ENCODE measurements around the gene KLHL36. TPM values are rescaled to one million over a fixed set of nuclear protein-coding genes. Genes with fewer than 3 reads are reported as not detected.
"Not testable (repeated sequence)": the region's sequence is repeated elsewhere in the genome, so short reads cannot be mapped to it uniquely, and the experiment has no call there.

KLHL36 gene
- total RNA-seq, 2 donors from 2014 or later, result 44.2 to 59.2 TPM

DNA sequence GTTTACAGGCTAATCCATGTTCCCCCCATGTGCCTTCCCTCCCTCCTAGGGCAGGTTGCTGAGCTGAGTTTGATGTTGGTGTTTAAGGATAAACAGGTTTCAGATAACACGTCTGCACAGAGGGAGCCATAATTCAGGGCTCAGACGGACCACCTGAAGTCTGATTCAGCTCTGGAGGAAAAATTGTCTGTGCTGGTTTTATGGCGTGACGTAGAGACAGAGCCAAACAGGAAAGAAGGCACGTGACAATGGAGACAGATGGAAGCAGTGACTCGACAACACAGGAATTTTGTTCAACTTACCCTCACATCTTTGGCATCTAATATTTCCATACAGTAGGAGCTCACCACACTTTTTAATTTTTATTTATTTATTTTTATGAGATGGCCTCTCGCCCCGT is 40.8 kb downstream of the KLHL36 start:
- 92 to 96% methylated on average over 4 to 8 of the region's 8 CpGs for WGBS, 2 experiments (ENCODE audit: insufficient coverage in 1 of 2, insufficient read length in 1 of 2)
- H3K9ac ChIP-seq (ENCODE audit: extremely low read depth, low read length, poor library complexity, severe bottlenecking), result no peak overlapping the region

DNA sequence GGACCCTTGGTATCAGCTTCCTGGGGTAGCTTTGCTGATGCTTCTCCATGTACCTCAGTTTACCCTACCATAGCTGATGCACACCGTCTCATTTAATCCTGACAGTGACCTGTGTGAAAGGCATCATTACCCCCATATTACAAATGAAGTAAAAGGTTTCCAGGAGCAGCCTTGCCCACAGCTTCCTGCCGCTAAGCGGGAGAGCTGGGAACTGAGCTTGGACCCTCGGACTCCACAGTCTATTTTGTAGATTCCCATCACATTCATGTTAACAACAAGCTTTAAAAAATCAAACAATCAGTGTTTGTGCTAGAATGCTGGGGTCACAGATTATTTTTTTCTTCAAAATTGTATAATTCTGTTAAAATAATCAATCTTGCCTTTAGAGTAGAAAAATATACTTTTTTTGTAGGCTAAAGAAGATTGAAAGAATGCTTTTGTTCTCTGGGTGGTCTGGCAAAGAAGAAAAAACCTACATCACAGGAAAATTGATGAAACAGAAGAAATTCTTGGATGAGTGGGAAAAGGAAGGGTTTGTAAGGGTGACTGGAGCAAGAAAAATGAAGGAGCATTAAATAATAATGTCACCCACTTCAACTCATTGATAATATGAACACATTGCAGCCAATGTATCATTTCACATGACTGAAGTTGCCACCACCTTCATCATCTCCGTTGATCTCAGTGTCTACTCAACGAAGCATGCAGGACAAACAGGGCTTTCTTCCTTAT is 41.9 kb downstream of the KLHL36 start:
- TF ChIP-seq, protein P1, sequence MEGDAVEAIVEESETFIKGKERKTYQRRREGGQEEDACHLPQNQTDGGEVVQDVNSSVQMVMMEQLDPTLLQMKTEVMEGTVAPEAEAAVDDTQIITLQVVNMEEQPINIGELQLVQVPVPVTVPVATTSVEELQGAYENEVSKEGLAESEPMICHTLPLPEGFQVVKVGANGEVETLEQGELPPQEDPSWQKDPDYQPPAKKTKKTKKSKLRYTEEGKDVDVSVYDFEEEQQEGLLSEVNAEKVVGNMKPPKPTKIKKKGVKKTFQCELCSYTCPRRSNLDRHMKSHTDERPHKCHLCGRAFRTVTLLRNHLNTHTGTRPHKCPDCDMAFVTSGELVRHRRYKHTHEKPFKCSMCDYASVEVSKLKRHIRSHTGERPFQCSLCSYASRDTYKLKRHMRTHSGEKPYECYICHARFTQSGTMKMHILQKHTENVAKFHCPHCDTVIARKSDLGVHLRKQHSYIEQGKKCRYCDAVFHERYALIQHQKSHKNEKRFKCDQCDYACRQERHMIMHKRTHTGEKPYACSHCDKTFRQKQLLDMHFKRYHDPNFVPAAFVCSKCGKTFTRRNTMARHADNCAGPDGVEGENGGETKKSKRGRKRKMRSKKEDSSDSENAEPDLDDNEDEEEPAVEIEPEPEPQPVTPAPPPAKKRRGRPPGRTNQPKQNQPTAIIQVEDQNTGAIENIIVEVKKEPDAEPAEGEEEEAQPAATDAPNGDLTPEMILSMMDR (conservative IDR thresholded peaks at IDR 0.05), result no peak
- H3K27ac ChIP-seq (ENCODE audit: low read depth, low read length), result no peak overlapping the region
- Mint-ChIP-seq H3K36me3 (ENCODE audit: low read depth) (no peaks in the 10 kb centered on the region), H3K27me3 (ENCODE audit: insufficient read depth) (no peaks in the 10 kb centered on the region), H3K4me3 (no peak overlapping the region), H3K27ac (no peak overlapping the region), H3K4me1 (peaks cover 6% of the 10 kb centered on the region), H3K9me3 (peaks cover 11% of the 10 kb centered on the region)
- H3K4me3 ChIP-seq (ENCODE audit: low read length), result no peak overlapping the region
- no peak for DNase-seq
- no peak overlapping the region for H3K9ac ChIP-seq (ENCODE audit: extremely low read depth, low read length, poor library complexity, severe bottlenecking)
- H3K27me3 ChIP-seq (ENCODE audit: control insufficient read depth, insufficient read depth, low read length, poor library complexity, severe bottlenecking), result no peaks in the 10 kb centered on the region
- WGBS, 2 experiments (ENCODE audit: insufficient coverage in 1 of 2, insufficient read length in 1 of 2), result 86 to 98% methylated on average over 5 to 6 of the region's 6 CpGs
- H3K9me3 ChIP-seq (ENCODE audit: control insufficient read depth, low read length), result peaks cover 8% of the 10 kb centered on the region
- H3K4me1 ChIP-seq (ENCODE audit: control insufficient read depth, insufficient read depth, low read length), result no peaks in the 10 kb centered on the region
- H3K36me3 ChIP-seq (ENCODE audit: control insufficient read depth, insufficient read depth, low read length), result no peaks in the 10 kb centered on the region

More for the DNA sequence above, 40.8 kb downstream of the KLHL36 start:
- H3K27me3 Mint-ChIP-seq (ENCODE audit: insufficient read depth), result no peaks in the 10 kb centered on the region
- Histone ChIP-seq H3K4me1 (ENCODE audit: control insufficient read depth, insufficient read depth, low read length) (no peaks in the 10 kb centered on the region), H3K4me3 (ENCODE audit: low read length) (no peak overlapping the region), H3K9me3 (ENCODE audit: control insufficient read depth, low read length) (peaks cover 8% of the 10 kb centered on the region), H3K27ac (ENCODE audit: low read depth, low read length) (no peak overlapping the region), H3K27me3 (ENCODE audit: control insufficient read depth, insufficient read depth, low read length, poor library complexity, severe bottlenecking) (no peaks in the 10 kb centered on the region), H3K36me3 (ENCODE audit: control insufficient read depth, insufficient read depth, low read length) (no peaks in the 10 kb centered on the region)
- peaks cover 11% of the 10 kb centered on the region for H3K4me1 Mint-ChIP-seq
- no peak for DNase-seq
- H3K36me3 Mint-ChIP-seq (ENCODE audit: low read depth), result no peaks in the 10 kb centered on the region
- no peak overlapping the region for H3K27ac Mint-ChIP-seq
- TF ChIP-seq, protein P1 (conservative IDR thresholded peaks at IDR 0.05), result no peak
- H3K4me3 Mint-ChIP-seq, result no peak overlapping the region
- H3K9me3 Mint-ChIP-seq, result peaks cover 11% of the 10 kb centered on the region

DNA sequence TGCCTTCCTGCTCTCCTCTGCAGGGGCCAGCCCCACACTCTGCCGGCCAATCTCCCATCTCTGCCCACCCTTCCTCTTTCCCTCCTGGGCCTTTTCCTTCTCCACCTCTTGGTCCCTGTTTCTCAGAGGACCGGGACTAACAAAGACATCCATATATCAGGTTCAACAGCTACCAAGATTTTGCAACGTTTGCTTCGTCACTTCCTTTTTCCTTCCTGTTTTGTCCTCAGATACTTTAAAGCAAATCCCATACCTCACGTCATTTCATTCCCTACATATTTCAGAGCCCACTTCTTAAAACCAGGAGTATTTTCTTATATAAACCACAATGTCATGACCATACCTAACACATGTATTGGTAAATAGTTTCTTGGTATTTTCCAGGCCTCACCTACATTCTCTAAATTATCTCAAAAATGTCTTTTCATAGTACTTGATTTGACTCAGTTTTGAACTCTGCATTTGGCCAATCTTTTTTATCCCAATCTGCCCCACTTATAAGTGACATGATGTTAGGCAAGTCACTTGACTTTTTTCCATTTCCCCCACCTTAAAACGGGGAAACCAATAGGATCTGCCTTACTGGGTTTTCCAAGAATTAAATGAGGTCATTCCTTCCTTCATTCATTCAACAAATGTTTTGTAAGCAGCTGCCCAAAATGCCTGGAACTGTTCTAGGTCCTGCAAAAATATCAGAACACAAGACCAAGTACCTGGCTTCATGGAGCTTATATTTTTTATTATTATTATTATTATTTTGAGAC is 44.3 kb downstream of the KLHL36 start:
- Mint-ChIP-seq H3K27me3 (ENCODE audit: insufficient read depth) (no peaks in the 10 kb centered on the region), H3K27ac (no peak overlapping the region)

DNA sequence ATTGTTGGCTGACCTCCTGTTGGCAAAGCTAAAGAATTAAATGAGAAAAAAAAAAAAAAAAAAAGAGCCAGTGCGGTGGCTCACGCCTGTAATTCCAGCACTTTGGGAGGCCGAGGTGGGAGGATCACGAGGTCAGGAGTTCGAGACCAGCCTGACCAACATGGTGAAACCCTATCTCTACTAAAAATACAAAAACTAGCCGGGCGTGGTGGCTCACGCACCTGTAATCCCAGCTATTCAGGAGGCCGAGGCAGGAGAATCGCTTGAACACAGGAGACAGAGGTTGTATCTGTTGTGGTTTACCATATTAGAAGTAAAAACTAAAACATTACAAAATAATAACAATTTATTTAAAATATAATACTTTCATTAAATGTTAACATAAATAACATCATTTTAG is 45.6 kb downstream of the KLHL36 start:
- H3K27ac Mint-ChIP-seq; H3K9ac ChIP-seq (ENCODE audit: extremely low read depth, low read length, poor library complexity, severe bottlenecking); H3K36me3 Mint-ChIP-seq (ENCODE audit: low read depth); H3K4me3 Mint-ChIP-seq; H3K27ac ChIP-seq (ENCODE audit: low read depth, low read length); H3K4me1 Mint-ChIP-seq; H3K4me1 ChIP-seq (ENCODE audit: control insufficient read depth, insufficient read depth, low read length); H3K4me3 ChIP-seq (ENCODE audit: low read length); H3K9me3 Mint-ChIP-seq; H3K9me3 ChIP-seq (ENCODE audit: control insufficient read depth, low read length); DNase-seq; H3K27me3 Mint-ChIP-seq (ENCODE audit: insufficient read depth); H3K27me3 ChIP-seq (ENCODE audit: control insufficient read depth, insufficient read depth, low read length, poor library complexity, severe bottlenecking); H3K36me3 ChIP-seq (ENCODE audit: control insufficient read depth, insufficient read depth, low read length): not testable (repeated sequence)
- WGBS, 2 experiments (ENCODE audit: insufficient coverage in 1 of 2, insufficient read length in 1 of 2), result 93 to 100% methylated on average over 1 to 10 of the region's 10 CpGs

More for the DNA sequence above, 44.3 kb downstream of the KLHL36 start:
- TF ChIP-seq, protein P1 (conservative IDR thresholded peaks at IDR 0.05), result no peak
- no peak overlapping the region for H3K9ac ChIP-seq (ENCODE audit: extremely low read depth, low read length, poor library complexity, severe bottlenecking)
- 94 to 95% methylated on average over 6 of the region's 6 CpGs for WGBS, 2 experiments (ENCODE audit: insufficient coverage in 1 of 2, insufficient read length in 1 of 2)
- no peaks in the 10 kb centered on the region for H3K27me3 ChIP-seq (ENCODE audit: control insufficient read depth, insufficient read depth, low read length, poor library complexity, severe bottlenecking)
- no peaks in the 10 kb centered on the region for H3K36me3 ChIP-seq (ENCODE audit: control insufficient read depth, insufficient read depth, low read length)
- Mint-ChIP-seq H3K4me1 (peaks cover 6% of the 10 kb centered on the region), H3K36me3 (ENCODE audit: low read depth) (no peaks in the 10 kb centered on the region), H3K9me3 (peaks cover 9% of the 10 kb centered on the region), H3K4me3 (no peak overlapping the region)
- no peak for DNase-seq
- no peak overlapping the region for H3K27ac ChIP-seq (ENCODE audit: low read depth, low read length)
- H3K4me1 ChIP-seq (ENCODE audit: control insufficient read depth, insufficient read depth, low read length), result no peaks in the 10 kb centered on the region
- H3K4me3 ChIP-seq (ENCODE audit: low read length), result no peak overlapping the region
- peaks cover 8% of the 10 kb centered on the region for H3K9me3 ChIP-seq (ENCODE audit: control insufficient read depth, low read length)

Measured in endodermal cell (in vitro differentiated cells).